NCI-H748 (cell line): Measurements from ENCODE around the gene METTL24.
"Not testable (repeated sequence)": the region's sequence is repeated elsewhere in the genome, so short reads cannot be mapped to it uniquely, and the experiment has no call there.

Experiments
- DNase-seq: peaks from one replicate; lab custom pipeline; 2025; ENCODE audit not compliant: unreplicated experiment; lab: John Stamatoyannopoulos, UW

METTL24 gene

GRCh38 chr6:110317189-110317588 lies 41.0 kb downstream of the METTL24 start:
- no peak for DNase-seq

- peak; percentile 9 for DNase-seq
Observed at GRCh38 chr6:110315869-110316398, 42.2 kb downstream of the METTL24 start.

- DNase-seq = no peak
Observed at GRCh38 chr6:110315207-110315868, 42.8 kb downstream of the METTL24 start.

GRCh38 chr6:110310861-110311446 lies 47.2 kb downstream of the METTL24 start:
- no peak for DNase-seq

- not testable (repeated sequence) for DNase-seq
Observed at GRCh38 chr6:110309432-110309831, 48.7 kb downstream of the METTL24 start.

- DNase-seq = no peak
Observed at GRCh38 chr6:110307368-110307767, 50.8 kb downstream of the METTL24 start.

GRCh38 chr6:110305832-110306231 lies 52.3 kb downstream of the METTL24 start:
- not testable (repeated sequence) for DNase-seq

- DNase-seq = not testable (repeated sequence)
Observed at GRCh38 chr6:110303692-110304091, 54.5 kb downstream of the METTL24 start.

GRCh38 chr6:110298916-110299315 lies 59.2 kb downstream of the METTL24 start:
- DNase-seq = no peak

GRCh38 chr6:110298411-110298810 lies 59.7 kb downstream of the METTL24 start:
- no peak for DNase-seq

- no peak for DNase-seq
Observed at GRCh38 chr6:110296241-110297025, 61.7 kb downstream of the METTL24 start.

- peak; percentile 64 for DNase-seq
Observed at GRCh38 chr6:110295451-110296165, 62.5 kb downstream of the METTL24 start.

GRCh38 chr6:110287462-110288341 lies 70.4 kb downstream of the METTL24 start:
- DNase-seq = no peak

GRCh38 chr6:110285306-110286060 lies 72.7 kb downstream of the METTL24 start:
- peak; percentile 5 for DNase-seq

GRCh38 chr6:110284855-110285254 lies 73.3 kb downstream of the METTL24 start:
- DNase-seq = no peak

GRCh38 chr6:110283657-110284056 lies 74.5 kb downstream of the METTL24 start:
- no peak for DNase-seq

- DNase-seq = no peak
Observed at GRCh38 chr6:110282412-110282811, 75.7 kb downstream of the METTL24 start.

- no peak for DNase-seq
Observed at GRCh38 chr6:110277100-110277665, 81.0 kb downstream of the METTL24 start.

- peak; percentile 8 for DNase-seq
Observed at GRCh38 chr6:110272781-110273180, 85.4 kb downstream of the METTL24 start.
